Gastroesophageal sphincter (tissue), 4 donors: Measurements from ENCODE around the gene LCE5A. TPM values are rescaled to one million over a fixed set of nuclear protein-coding genes. Genes with fewer than 3 reads are reported as not detected.
A peak's percentile ranks its signal among the peaks of the same experiment; 100 is the strongest.

Source experiments
- ATAC-seq: fragments of 150-250 bp; one replicate; pipeline ENCODE4 v1.9.1; 2016; ENCODE audit warnings: mild to moderate bottlenecking, moderate library complexity
- H3K27ac ChIP-seq, 4 donors: fragments of 200-600 bp; sonication (generic) in 3 of 4; 1 replicate in 3 of 4; 2 replicates in 1 of 4; pipeline ENCODE4 v1.5.1; 2016 to 2019
- H3K27me3 ChIP-seq: fragments of 200-600 bp; sonication (generic); one replicate; pipeline ENCODE4 v1.5.1; 2019
- H3K36me3 ChIP-seq, 2 donors: fragments of 200-600 bp; sonication (generic); one replicate each; pipeline ENCODE4 v1.5.1; 2019; ENCODE audit warnings: control low read depth in 1 of 2
- H3K4me1 ChIP-seq, 3 donors: fragments of 200-600 bp; sonication (generic); 1 replicate in 2 of 3; 2 replicates in 1 of 3; pipeline ENCODE4 v1.5.1; 2016 to 2019; ENCODE audit warnings: control low read depth in 2 of 3
- H3K4me3 ChIP-seq, 2 donors: fragments of 200-600 bp; sonication (generic); one replicate each; pipeline ENCODE4 v1.5.1; 2019; ENCODE audit warnings: mild to moderate bottlenecking in 1 of 2, moderate library complexity in 1 of 2
- H3K9me3 ChIP-seq, 3 donors: fragments of 200-600 bp; sonication (generic); one replicate each; pipeline ENCODE4 v1.5.1; 2017 to 2019; ENCODE audit warnings: control low read depth in 2 of 3
- CTCF ChIP-seq, 4 experiments: fragments of 200-600 bp in 2 of 4; fragments of 450-650 bp in 2 of 4; sonication (generic) in 1 of 4; IDR thresholded peaks; one replicate each; pipeline ENCODE4 v1.5.1; 2017 to 2019; ENCODE audit warnings: antibody characterized with exemption in 4 of 4, mild to moderate bottlenecking in 2 of 4, moderate library complexity in 2 of 4
- EP300 ChIP-seq: sonication (generic); formaldehyde crosslinking; IDR thresholded peaks from one replicate; pipeline ENCODE4 v1.6.1; 2017; ENCODE audit warnings: antibody characterized with exemption, mild to moderate bottlenecking
- POLR2A ChIP-seq, 2 donors: fragments of 450-650 bp; IDR thresholded peaks; one replicate each; pipeline ENCODE4 v1.6.1; 2017; ENCODE audit warnings: antibody characterized with exemption in 2 of 2, mild to moderate bottlenecking in 2 of 2, moderate library complexity in 1 of 2
- POLR2AphosphoS5 ChIP-seq: sonication (generic); formaldehyde crosslinking; IDR thresholded peaks from one replicate; pipeline ENCODE4 v1.6.1; 2017; ENCODE audit warnings: antibody characterized with exemption
- WGBS, 2 donors: methylation state at CpG; one replicate each; pipeline ENCODE4 v1.1.5; 2018; ENCODE audit warnings: low coverage in 1 of 2; 5-methylcytosine and 5-hydroxymethylcytosine counted together
- total RNA-seq, 4 donors: library from RNA; depleted of rRNA; stranded (reverse); fragments of >200 nt; gene quantifications; one replicate each; pipeline ENCODE4 v1.1.0, GENCODE V29; 2016

The LCE5A gene
- not detected for total RNA-seq

GRCh38 chr1:152510503-152510902, at the start of gene LCE5A:
Gene LCE5A (plus strand): TSS chr1:152510803. CDS start chr1:152511535, 732 bp downstream.
- Histone ChIP-seq H3K36me3 (no peaks in the 10 kb centered on the region), H3K27ac (no peak within 1 kb of the TSS), H3K4me1 (peaks cover 0 to 8% (median 5%) of the 10 kb centered on the region in 3 donors), H3K4me3 (no peak within 1 kb of the TSS), H3K9me3 (no peaks in the 10 kb centered on the region), H3K27me3 (peaks cover 70% of the 10 kb centered on the region)
- TF ChIP-seq POLR2A (IDR thresholded peaks at IDR 0.05): no peak
- no peak for TF ChIP-seq CTCF (IDR thresholded peaks at IDR 0.05)
- no peak for TF ChIP-seq POLR2AphosphoS5
- TF ChIP-seq EP300: no peak
- WGBS, 2 donors: 72% methylated on average over 3 of the region's 3 CpGs; no CpG with 5 or more reads in 1 of the 2 donors
- no peak for ATAC-seq

GRCh38 chr1:152461544-152461943, 49.1 kb upstream of the LCE5A start:
- Histone ChIP-seq H3K27ac (no peak overlapping the region), H3K4me1 (peaks cover 0 to 13% (median 0%) of the 10 kb centered on the region in 3 donors), H3K9me3 (peaks cover 0 to 8% (median 0%) of the 10 kb centered on the region in 3 donors), H3K36me3 (no peaks in the 10 kb centered on the region), H3K27me3 (no peaks in the 10 kb centered on the region), H3K4me3 (no peak overlapping the region)
- no peak for ATAC-seq
- WGBS, 2 donors: 7% methylated on average over 6 of the region's 6 CpGs
- TF ChIP-seq CTCF (IDR thresholded peaks at IDR 0.05) (peak; percentile 31 to 59 (median 34)), POLR2AphosphoS5 (no peak)

GRCh38 chr1:152462636-152463035, 48.0 kb upstream of the LCE5A start:
- no peaks in the 10 kb centered on the region for H3K27me3 ChIP-seq
- WGBS, 2 donors: 91 to 93% methylated on average over 6 to 12 of the region's 26 CpGs
- TF ChIP-seq POLR2A (IDR thresholded peaks at IDR 0.05): no peak
- TF ChIP-seq POLR2AphosphoS5: no peak
- TF ChIP-seq EP300: no peak
- TF ChIP-seq CTCF (IDR thresholded peaks at IDR 0.05): no peak
- H3K4me1 ChIP-seq: peaks cover 0 to 13% (median 0%) of the 10 kb centered on the region in 3 donors
- H3K27ac ChIP-seq: no peak overlapping the region
- H3K4me3 ChIP-seq: no peak overlapping the region
- no peaks in the 10 kb centered on the region for H3K36me3 ChIP-seq
- ATAC-seq: no peak
- peaks cover 0 to 8% (median 0%) of the 10 kb centered on the region in 3 donors for H3K9me3 ChIP-seq

- ATAC-seq: no peak
- Histone ChIP-seq H3K4me3 (no peak overlapping the region), H3K27ac (no peak overlapping the region), H3K36me3 (no peaks in the 10 kb centered on the region), H3K9me3 (peaks cover 0 to 8% (median 0%) of the 10 kb centered on the region in 3 donors), H3K4me1 (no peaks in the 10 kb centered on the region), H3K27me3 (peaks cover 8% of the 10 kb centered on the region)
- TF ChIP-seq CTCF (IDR thresholded peaks at IDR 0.05) (no peak), POLR2AphosphoS5 (no peak), POLR2A (IDR thresholded peaks at IDR 0.05) (no peak), EP300 (no peak)
- 74 to 80% methylated on average over 1 of the region's 1 CpG for WGBS, 2 donors
These were observed 44.4 kb upstream of the LCE5A start for GRCh38 chr1:152466217-152466616.

- Histone ChIP-seq H3K36me3 (no peaks in the 10 kb centered on the region), H3K4me1 (no peaks in the 10 kb centered on the region), H3K9me3 (peaks cover 0 to 19% (median 0%) of the 10 kb centered on the region in 3 donors), H3K4me3 (no peak overlapping the region), H3K27me3 (peaks cover 8% of the 10 kb centered on the region), H3K27ac (no peak overlapping the region)
- WGBS, 2 donors: 38 to 57% methylated on average over 1 to 3 of the region's 4 CpGs
- no peak for TF ChIP-seq EP300
- no peak for TF ChIP-seq CTCF (IDR thresholded peaks at IDR 0.05)
- no peak for ATAC-seq
These were observed 36.6 kb upstream of the LCE5A start for GRCh38 chr1:152473887-152474537.
